GM23338 (cell line): Measurements from ENCODE around the gene JAM3. TPM values are rescaled to one million over a fixed set of nuclear protein-coding genes. Genes with fewer than 3 reads are reported as not detected.

Source experiments
- ATAC-seq: fragments of 200-7000 bp; cut with Tn5 transposase; 3 replicates; pipeline ENCODE4 v1.9.1; 2020
- DNase-seq: peaks from one replicate; pipeline ENCODE4 v3.0.0-alpha.2; 2015; ENCODE audit warnings: low spot score
- H2AFZ ChIP-seq: fragments of 200-600 bp; sonication (generic); 2 replicates; pipeline ENCODE4 v1.8.0; 2016; ENCODE audit warnings: antibody characterized with exemption, mild to moderate bottlenecking, moderate library complexity
- H3F3A ChIP-seq: fragments of 200-600 bp; sonication (generic); replicated peaks from 2 replicates; pipeline ENCODE4 v1.8.0; 2017; ENCODE audit warnings: antibody characterized with exemption, mixed run types, low read depth
- H3K27ac ChIP-seq: fragments of 200-600 bp; sonication (generic); 2 replicates; pipeline ENCODE4 v1.6.1; 2016; ENCODE audit warnings: low read depth
- H3K27me3 ChIP-seq: fragments of 200-600 bp; sonication (generic); 2 replicates; pipeline ENCODE4 v1.8.0; 2016; ENCODE audit warnings: mild to moderate bottlenecking, mixed run types, moderate library complexity; ENCODE audit not compliant: insufficient read depth
- H3K36me3 ChIP-seq: fragments of 200-600 bp; sonication (generic); 2 replicates; pipeline ENCODE4 v1.8.0; 2016; ENCODE audit warnings: mild to moderate bottlenecking; ENCODE audit not compliant: insufficient read depth
- H3K4me1 ChIP-seq: fragments of 200-600 bp; sonication (generic); 2 replicates; pipeline ENCODE4 v1.8.0; 2016; ENCODE audit warnings: mild to moderate bottlenecking, moderate library complexity; ENCODE audit not compliant: insufficient read depth
- H3K4me2 ChIP-seq: fragments of 200-600 bp; sonication (generic); 2 replicates; pipeline ENCODE4 v1.7.1; 2017; ENCODE audit warnings: mixed run types
- H3K4me3 ChIP-seq: fragments of 200-600 bp; sonication (generic); 2 replicates; pipeline ENCODE4 v1.6.1; 2016; ENCODE audit warnings: mixed run types
- H3K79me2 ChIP-seq: fragments of 200-600 bp; sonication (generic); replicated peaks from 2 replicates; pipeline ENCODE4 v1.8.0; 2017; ENCODE audit warnings: mild to moderate bottlenecking; ENCODE audit not compliant: insufficient read depth
- H3K9me2 ChIP-seq: fragments of 200-600 bp; sonication (generic); 2 replicates; pipeline ENCODE4 v1.8.0; 2017; ENCODE audit not compliant: insufficient read depth
- H4K20me1 ChIP-seq: fragments of 200-600 bp; sonication (generic); replicated peaks from 2 replicates; pipeline ENCODE4 v1.8.0; 2017; ENCODE audit warnings: mild to moderate bottlenecking; ENCODE audit not compliant: insufficient read depth
- H3K27ac Mint-ChIP-seq: 2 replicates; pipeline ENCODE4 v1.8.0; 2020; ENCODE audit warnings: inconsistent platforms, mild to moderate bottlenecking, moderate library complexity, mixed read lengths
- H3K27me3 Mint-ChIP-seq: 3 replicates; pipeline ENCODE4 v1.8.0; 2022; ENCODE audit warnings: low read depth, mild to moderate bottlenecking, moderate library complexity, mixed read lengths, inconsistent platforms; ENCODE audit not compliant: insufficient read depth, poor library complexity
- H3K36me3 Mint-ChIP-seq: 3 replicates; pipeline ENCODE4 v1.8.0; 2021; ENCODE audit warnings: low read depth, mild to moderate bottlenecking, inconsistent platforms, moderate library complexity, mixed read lengths
- H3K4me1 Mint-ChIP-seq: 3 replicates; pipeline ENCODE4 v1.8.0; 2020; ENCODE audit warnings: mild to moderate bottlenecking, inconsistent platforms, mixed read lengths
- H3K4me3 Mint-ChIP-seq: 3 replicates; pipeline ENCODE4 v1.8.0; 2021; ENCODE audit warnings: moderate library complexity, mild to moderate bottlenecking, inconsistent platforms, mixed read lengths
- H3K9me3 Mint-ChIP-seq: 3 replicates; pipeline ENCODE4 v1.8.0; 2020; ENCODE audit warnings: moderate library complexity, mild to moderate bottlenecking, inconsistent platforms, mixed read lengths
- CREB1 ChIP-seq: fragments of 250-450 bp; sonication (Bioruptor Pico); IDR thresholded peaks from 2 replicates; pipeline ENCODE4 v1.5.0; 2020; ENCODE audit warnings: low read depth, mild to moderate bottlenecking, moderate library complexity
- EZH2 ChIP-seq: fragments of 200-600 bp; sonication (generic); IDR thresholded peaks from one replicate; pipeline ENCODE4 v1.8.0; 2017; ENCODE audit warnings: antibody characterized with exemption, mild to moderate bottlenecking, low read depth; ENCODE audit not compliant: unreplicated experiment
- EZH2phosphoT487 ChIP-seq: fragments of 200-600 bp; sonication (generic); IDR thresholded peaks from one replicate; pipeline ENCODE4 v1.8.1; 2018; ENCODE audit warnings: antibody characterized with exemption; ENCODE audit not compliant: unreplicated experiment
- JUNB ChIP-seq: IDR thresholded peaks from one replicate; pipeline ENCODE4 v1.6.1; 2016; ENCODE audit warnings: antibody characterized with exemption; ENCODE audit not compliant: unreplicated experiment
- NANOG ChIP-seq: IDR thresholded peaks from 2 replicates; pipeline ENCODE4 v1.6.1; 2016; ENCODE audit warnings: antibody characterized with exemption, borderline replicate concordance
- POLR2AphosphoS5 ChIP-seq: IDR thresholded peaks from 2 replicates; pipeline ENCODE4 v1.6.1; 2016; ENCODE audit warnings: antibody characterized with exemption, low read depth
- STAT1 ChIP-seq: IDR thresholded peaks from one replicate; pipeline ENCODE4 v1.6.1; 2016; ENCODE audit warnings: antibody characterized with exemption; ENCODE audit not compliant: unreplicated experiment
- ZNF114 ChIP-seq: fragments of 250-450 bp; sonication (Bioruptor Pico); IDR thresholded peaks from 2 replicates; pipeline ENCODE4 v1.5.0; 2020; ENCODE audit warnings: mild to moderate bottlenecking, moderate library complexity
- ZNF331 ChIP-seq: fragments of 250-450 bp; sonication (Bioruptor Pico); IDR thresholded peaks from 2 replicates; pipeline ENCODE4 v1.5.0; 2020; ENCODE audit warnings: low read depth, mild to moderate bottlenecking, moderate library complexity
- polyA plus RNA-seq: library from polyadenylated mRNA; unstranded; fragments of >200 nt; fragmentation: Nextera tagmentation; extraction: Ambion mirVana; gene quantifications from 2 replicates; pipeline ENCODE4 v1.2.1, GENCODE V29; 2016
- total RNA-seq: library from RNA; depleted of rRNA; stranded (reverse); fragments of >200 nt; shearing (Covaris generic); gene quantifications from 2 replicates; pipeline ENCODE4 v1.2.3, GENCODE V29; 2014
- TF ChIP-seq, protein P1 (sequence below), 2 experiments: fragments of 200-600 bp in 1 of 2; sonication (generic) in 1 of 2; conservative IDR thresholded peaks; 2 replicates each; pipeline versions ENCODE4 v1.5.1 to v1.6.1; 2016 to 2017; ENCODE audit warnings: antibody characterized with exemption in 2 of 2, low read depth in 2 of 2, mild to moderate bottlenecking in 2 of 2, moderate library complexity in 1 of 2
- TF ChIP-seq, protein P2 (sequence below): IDR thresholded peaks from one replicate; pipeline ENCODE4 v1.6.1; 2018; ENCODE audit warnings: antibody characterized with exemption; ENCODE audit not compliant: unreplicated experiment
- TF ChIP-seq, protein P3 (sequence below): fragments of 250-450 bp; sonication (Bioruptor Pico); IDR thresholded peaks from 2 replicates; pipeline ENCODE4 v1.5.0; 2020; ENCODE audit warnings: mild to moderate bottlenecking, moderate library complexity

The JAM3 gene
- total and polyA plus RNA-seq, 2 experiments from 2014 or later = 14.1 to 41.5 TPM

DNA sequence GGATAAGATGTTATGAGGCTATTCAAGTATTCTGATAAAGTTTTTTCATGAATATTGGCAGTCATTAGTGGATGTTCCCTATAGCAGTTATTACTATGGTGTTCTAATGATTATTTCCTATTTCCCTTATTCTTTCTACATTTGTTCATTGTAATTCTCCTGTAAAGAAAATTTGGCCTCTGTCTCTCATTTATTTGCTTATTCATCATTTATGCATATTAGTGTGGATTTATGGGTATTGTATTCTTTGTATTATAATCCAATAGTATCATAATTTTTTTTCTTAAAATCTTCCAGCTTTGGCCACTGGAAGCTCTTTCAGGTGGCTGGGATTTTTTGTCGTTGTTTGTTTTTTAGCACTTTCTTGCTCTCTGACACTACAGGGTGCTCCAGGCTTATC, 47.3 kb downstream of the JAM3 start (continued):
- TF ChIP-seq ZNF114 (no peak), POLR2AphosphoS5 (no peak), EZH2phosphoT487 (no peak)

DNA sequence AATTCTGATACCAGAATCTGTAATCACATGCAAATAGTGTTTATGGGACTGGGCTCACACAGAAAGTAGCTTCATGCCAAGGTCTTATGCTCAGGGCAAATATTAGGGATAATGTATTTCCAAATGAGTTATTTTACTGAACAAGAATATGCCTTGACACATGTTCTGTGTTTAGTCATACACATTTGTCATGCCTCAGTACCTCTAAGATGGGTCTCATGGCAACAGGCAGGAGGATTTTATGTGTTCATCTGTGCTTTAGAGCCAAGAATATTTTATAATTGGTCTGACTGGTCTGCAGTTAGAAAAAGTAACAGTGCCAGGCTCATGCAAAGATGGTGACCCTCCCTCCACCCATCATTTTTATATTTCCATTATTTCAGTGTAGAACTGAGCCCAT, 49.1 kb downstream of the JAM3 start:
- Mint-ChIP-seq H3K9me3 (no peaks in the 10 kb centered on the region; the same call in 2 of the 3 replicates), H3K27ac (no peak overlapping the region), H3K27me3 (peaks cover 5% of the 10 kb centered on the region), H3K36me3 (no peaks in the 10 kb centered on the region), H3K4me3 (no peak overlapping the region), H3K4me1 (peaks cover 30% of the 10 kb centered on the region)
- H2AFZ ChIP-seq = no peak overlapping the region
- peaks cover 29% of the 10 kb centered on the region for H3K79me2 ChIP-seq
- no peaks in the 10 kb centered on the region; the same call in 1 of the 2 replicates for H3K9me2 ChIP-seq
- no peak overlapping the region for H3K4me3 ChIP-seq
- no peak overlapping the region for H3K27ac ChIP-seq
- H3K4me2 ChIP-seq = no peak overlapping the region
- H3K36me3 ChIP-seq = no peaks in the 10 kb centered on the region
- peaks cover 16% of the 10 kb centered on the region for H3K4me1 ChIP-seq
- H4K20me1 ChIP-seq = no peaks in the 10 kb centered on the region; the same call in none of the 2 replicates
- H3K27me3 ChIP-seq = no peaks in the 10 kb centered on the region
- no peaks in the 10 kb centered on the region for H3F3A ChIP-seq
- DNase-seq (no peak), ATAC-seq (no peak)
- TF ChIP-seq, protein P1, sequence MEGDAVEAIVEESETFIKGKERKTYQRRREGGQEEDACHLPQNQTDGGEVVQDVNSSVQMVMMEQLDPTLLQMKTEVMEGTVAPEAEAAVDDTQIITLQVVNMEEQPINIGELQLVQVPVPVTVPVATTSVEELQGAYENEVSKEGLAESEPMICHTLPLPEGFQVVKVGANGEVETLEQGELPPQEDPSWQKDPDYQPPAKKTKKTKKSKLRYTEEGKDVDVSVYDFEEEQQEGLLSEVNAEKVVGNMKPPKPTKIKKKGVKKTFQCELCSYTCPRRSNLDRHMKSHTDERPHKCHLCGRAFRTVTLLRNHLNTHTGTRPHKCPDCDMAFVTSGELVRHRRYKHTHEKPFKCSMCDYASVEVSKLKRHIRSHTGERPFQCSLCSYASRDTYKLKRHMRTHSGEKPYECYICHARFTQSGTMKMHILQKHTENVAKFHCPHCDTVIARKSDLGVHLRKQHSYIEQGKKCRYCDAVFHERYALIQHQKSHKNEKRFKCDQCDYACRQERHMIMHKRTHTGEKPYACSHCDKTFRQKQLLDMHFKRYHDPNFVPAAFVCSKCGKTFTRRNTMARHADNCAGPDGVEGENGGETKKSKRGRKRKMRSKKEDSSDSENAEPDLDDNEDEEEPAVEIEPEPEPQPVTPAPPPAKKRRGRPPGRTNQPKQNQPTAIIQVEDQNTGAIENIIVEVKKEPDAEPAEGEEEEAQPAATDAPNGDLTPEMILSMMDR (conservative IDR thresholded peaks at IDR 0.05; ENCODE audit: low read depth in 2 of 2) = no peak
- TF ChIP-seq EZH2phosphoT487 = no peak
- no peak for TF ChIP-seq POLR2AphosphoS5
- no peak for TF ChIP-seq STAT1
- TF ChIP-seq JUNB = no peak
- no peak for TF ChIP-seq CREB1 (CRISPR knock-in tag)
- no peak for TF ChIP-seq NANOG
- no peak for TF ChIP-seq ZNF114
- no peak for TF ChIP-seq ZNF331
- no peak for TF ChIP-seq EZH2
- TF ChIP-seq, protein P2, sequence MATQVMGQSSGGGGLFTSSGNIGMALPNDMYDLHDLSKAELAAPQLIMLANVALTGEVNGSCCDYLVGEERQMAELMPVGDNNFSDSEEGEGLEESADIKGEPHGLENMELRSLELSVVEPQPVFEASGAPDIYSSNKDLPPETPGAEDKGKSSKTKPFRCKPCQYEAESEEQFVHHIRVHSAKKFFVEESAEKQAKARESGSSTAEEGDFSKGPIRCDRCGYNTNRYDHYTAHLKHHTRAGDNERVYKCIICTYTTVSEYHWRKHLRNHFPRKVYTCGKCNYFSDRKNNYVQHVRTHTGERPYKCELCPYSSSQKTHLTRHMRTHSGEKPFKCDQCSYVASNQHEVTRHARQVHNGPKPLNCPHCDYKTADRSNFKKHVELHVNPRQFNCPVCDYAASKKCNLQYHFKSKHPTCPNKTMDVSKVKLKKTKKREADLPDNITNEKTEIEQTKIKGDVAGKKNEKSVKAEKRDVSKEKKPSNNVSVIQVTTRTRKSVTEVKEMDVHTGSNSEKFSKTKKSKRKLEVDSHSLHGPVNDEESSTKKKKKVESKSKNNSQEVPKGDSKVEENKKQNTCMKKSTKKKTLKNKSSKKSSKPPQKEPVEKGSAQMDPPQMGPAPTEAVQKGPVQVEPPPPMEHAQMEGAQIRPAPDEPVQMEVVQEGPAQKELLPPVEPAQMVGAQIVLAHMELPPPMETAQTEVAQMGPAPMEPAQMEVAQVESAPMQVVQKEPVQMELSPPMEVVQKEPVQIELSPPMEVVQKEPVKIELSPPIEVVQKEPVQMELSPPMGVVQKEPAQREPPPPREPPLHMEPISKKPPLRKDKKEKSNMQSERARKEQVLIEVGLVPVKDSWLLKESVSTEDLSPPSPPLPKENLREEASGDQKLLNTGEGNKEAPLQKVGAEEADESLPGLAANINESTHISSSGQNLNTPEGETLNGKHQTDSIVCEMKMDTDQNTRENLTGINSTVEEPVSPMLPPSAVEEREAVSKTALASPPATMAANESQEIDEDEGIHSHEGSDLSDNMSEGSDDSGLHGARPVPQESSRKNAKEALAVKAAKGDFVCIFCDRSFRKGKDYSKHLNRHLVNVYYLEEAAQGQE = no peak
- TF ChIP-seq, protein P3, sequence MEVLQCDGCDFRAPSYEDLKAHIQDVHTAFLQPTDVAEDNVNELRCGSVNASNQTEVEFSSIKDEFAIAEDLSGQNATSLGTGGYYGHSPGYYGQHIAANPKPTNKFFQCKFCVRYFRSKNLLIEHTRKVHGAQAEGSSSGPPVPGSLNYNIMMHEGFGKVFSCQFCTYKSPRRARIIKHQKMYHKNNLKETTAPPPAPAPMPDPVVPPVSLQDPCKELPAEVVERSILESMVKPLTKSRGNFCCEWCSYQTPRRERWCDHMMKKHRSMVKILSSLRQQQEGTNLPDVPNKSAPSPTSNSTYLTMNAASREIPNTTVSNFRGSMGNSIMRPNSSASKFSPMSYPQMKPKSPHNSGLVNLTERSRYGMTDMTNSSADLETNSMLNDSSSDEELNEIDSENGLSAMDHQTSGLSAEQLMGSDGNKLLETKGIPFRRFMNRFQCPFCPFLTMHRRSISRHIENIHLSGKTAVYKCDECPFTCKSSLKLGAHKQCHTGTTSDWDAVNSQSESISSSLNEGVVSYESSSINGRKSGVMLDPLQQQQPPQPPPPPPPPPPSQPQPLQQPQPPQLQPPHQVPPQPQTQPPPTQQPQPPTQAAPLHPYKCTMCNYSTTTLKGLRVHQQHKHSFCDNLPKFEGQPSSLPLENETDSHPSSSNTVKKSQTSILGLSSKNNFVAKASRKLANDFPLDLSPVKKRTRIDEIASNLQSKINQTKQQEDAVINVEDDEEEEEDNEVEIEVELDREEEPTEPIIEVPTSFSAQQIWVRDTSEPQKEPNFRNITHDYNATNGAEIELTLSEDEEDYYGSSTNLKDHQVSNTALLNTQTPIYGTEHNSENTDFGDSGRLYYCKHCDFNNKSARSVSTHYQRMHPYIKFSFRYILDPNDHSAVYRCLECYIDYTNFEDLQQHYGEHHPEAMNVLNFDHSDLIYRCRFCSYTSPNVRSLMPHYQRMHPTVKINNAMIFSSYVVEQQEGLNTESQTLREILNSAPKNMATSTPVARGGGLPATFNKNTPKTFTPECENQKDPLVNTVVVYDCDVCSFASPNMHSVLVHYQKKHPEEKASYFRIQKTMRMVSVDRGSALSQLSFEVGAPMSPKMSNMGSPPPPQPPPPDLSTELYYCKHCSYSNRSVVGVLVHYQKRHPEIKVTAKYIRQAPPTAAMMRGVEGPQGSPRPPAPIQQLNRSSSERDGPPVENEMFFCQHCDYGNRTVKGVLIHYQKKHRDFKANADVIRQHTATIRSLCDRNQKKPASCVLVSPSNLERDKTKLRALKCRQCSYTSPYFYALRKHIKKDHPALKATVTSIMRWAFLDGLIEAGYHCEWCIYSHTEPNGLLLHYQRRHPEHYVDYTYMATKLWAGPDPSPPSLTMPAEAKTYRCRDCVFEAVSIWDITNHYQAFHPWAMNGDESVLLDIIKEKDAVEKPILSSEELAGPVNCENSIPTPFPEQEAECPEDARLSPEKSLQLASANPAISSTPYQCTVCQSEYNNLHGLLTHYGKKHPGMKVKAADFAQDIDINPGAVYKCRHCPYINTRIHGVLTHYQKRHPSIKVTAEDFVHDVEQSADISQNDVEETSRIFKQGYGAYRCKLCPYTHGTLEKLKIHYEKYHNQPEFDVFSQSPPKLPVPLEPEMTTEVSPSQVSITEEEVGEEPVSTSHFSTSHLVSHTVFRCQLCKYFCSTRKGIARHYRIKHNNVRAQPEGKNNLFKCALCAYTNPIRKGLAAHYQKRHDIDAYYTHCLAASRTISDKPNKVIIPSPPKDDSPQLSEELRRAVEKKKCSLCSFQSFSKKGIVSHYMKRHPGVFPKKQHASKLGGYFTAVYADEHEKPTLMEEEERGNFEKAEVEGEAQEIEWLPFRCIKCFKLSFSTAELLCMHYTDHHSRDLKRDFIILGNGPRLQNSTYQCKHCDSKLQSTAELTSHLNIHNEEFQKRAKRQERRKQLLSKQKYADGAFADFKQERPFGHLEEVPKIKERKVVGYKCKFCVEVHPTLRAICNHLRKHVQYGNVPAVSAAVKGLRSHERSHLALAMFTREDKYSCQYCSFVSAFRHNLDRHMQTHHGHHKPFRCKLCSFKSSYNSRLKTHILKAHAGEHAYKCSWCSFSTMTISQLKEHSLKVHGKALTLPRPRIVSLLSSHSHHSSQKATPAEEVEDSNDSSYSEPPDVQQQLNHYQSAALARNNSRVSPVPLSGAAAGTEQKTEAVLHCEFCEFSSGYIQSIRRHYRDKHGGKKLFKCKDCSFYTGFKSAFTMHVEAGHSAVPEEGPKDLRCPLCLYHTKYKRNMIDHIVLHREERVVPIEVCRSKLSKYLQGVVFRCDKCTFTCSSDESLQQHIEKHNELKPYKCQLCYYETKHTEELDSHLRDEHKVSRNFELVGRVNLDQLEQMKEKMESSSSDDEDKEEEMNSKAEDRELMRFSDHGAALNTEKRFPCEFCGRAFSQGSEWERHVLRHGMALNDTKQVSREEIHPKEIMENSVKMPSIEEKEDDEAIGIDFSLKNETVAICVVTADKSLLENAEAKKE = no peak
